CD4-positive, alpha-beta T cell treated with Interleukin-17A for 1 hour (primary cell): Measurements from ENCODE around the gene KLHL7.
"Not testable (repeated sequence)": the region's sequence is repeated elsewhere in the genome, so short reads cannot be mapped to it uniquely, and the experiment has no call there.

Experiments used
- DNase-seq: peaks from one replicate; pipeline ENCODE4 v3.0.0-alpha.2; 2020

The KLHL7 gene

GRCh38 chr7:23109470-23109869 is 3.9 kb downstream of the KLHL7 start:
- DNase-seq = no peak

GRCh38 chr7:23114896-23115295 is 9.3 kb downstream of the KLHL7 start:
- DNase-seq = no peak

DNA sequence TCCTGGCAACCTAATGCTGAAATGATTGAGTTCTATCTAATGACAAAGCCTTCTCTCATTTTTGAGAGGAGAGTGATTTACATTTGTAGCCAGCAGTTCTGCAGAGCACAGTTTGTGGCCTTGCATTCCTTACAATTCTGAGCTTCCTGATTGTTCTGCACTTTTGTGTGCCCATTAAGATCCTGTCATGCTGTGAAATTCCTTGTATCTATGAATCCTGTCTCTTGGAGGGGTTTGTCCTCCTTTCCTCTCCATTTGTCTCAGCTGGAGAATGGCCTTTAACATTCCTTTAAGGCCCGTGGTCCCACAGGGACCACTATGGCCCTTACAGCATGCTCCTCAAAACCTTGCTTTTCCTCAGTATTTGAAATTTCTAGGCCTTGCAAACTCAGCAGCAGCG is 10.4 kb downstream of the KLHL7 start:
- no peak for DNase-seq

DNA sequence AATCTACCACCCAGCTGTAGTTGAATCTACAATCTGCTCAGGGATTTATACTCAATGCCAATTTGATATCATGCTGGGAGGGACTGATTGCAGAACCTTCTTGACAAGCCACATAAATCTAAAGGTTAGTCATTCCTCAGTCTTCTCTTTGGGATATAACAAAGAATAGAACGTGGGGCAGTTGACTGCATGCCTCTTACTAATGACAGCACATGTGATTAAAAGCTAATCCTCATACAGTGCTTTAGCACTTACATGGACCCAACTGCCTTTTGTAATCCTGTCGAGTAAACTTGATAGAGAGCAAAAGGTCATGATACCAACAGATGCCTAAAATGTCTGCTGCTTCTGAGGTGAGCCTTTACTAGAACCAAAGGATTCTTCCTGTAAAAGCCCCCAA is 12.3 kb downstream of the KLHL7 start:
- no peak for DNase-seq

GRCh38 chr7:23120106-23120505 is 14.5 kb downstream of the KLHL7 start:
- DNase-seq = no peak

DNA sequence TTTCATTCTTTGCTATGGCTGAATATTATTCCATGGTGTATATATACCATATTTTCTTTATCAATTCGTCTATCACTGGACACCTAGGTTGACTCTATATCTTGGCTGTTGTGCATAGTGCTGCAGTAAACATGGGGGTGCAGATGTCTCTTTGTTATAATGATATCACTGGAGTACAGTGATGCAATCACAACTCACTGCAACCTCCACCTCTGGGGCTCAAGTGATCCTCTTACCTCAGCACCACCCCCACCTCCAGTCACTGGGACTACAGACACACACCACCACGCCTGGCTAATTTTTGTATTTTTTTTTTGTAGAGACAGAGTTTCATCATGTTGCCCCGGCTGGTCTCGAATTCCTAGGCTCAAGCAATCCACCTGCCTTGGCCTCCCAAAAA is 15.6 kb downstream of the KLHL7 start:
- DNase-seq = no peak

GRCh38 chr7:23123007-23123406 is 17.4 kb downstream of the KLHL7 start:
- DNase-seq = no peak

DNA sequence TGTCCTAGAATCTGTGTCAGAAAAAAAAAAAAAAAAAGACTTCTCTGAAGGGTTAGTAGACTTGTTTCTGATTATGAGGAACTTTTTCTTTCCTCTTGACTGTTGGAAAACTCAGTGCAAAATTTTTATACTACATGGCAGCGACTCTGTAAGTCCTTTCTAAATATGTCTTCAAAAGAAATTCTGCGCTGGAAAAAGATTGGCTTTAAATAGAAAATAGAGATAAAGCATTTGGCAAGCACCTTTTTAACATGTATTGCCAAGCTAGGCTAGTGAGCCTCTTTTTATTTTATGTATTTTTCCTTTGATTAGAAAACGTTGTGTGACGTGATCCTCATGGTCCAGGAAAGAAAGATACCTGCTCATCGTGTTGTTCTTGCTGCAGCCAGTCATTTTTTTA is 17.9 kb downstream of the KLHL7 start:
- no peak for DNase-seq

DNA sequence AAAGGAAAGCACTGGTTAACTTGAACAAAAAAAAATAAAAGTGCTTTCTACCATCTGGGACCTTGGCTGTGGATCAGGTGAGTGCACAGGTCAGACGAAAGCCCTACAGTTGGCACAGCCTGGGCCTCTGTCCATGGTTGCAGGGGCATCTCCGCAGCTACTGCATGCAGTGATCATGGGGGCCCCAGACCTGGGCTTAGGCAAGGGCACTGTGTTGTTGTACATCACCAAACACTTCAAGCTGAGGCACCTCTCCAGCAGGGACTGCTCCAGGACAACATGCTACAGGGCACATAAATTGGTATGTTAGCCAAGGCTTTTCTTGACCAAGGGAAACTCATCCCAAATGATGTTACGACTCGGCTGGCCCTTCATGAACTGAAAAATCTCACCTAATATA is 23.5 kb downstream of the KLHL7 start:
- no peak for DNase-seq

DNA sequence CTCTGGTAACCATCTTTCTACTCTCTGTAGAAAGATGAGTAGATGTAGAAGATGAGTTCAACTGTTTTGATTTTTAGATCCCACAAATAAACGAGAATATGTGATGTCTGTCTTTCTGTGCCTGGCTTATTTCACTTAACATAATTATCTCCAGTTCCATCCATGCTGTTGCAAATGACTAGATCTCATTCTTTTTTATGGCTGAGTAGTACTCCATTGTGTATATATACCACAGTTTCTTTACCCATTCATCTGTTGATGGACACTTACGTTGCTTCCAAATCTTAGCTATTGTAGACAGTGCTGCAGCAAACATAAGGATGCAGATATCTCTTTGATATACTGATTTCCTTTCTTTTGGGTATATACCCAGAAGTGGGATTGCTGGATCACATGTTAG is 26.2 kb downstream of the KLHL7 start:
- not testable (repeated sequence) for DNase-seq

DNA sequence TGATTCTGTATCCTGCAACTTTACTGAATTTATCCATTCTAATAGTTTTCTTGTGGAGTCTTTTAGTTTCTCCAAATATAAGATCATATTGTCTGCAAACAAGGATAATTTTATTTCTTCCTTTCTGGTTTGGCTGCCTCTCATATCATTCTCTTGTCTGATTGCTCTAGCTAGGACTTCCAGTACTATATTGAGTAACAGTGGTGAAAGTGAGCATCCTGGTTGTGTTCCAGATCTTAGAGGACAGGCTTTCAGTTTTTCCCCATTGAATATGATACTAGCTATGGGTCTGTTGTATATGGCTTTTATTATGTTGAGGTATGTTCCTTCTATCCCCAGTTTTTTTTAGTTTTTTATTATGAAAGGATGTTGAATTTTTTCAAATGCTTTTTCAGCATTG is 28.2 kb downstream of the KLHL7 start:
- DNase-seq = no peak

- DNase-seq = no peak
Observed at GRCh38 chr7:23135755-23136154, 30.2 kb downstream of the KLHL7 start.

- DNase-seq = no peak
Observed at GRCh38 chr7:23136216-23136615, 30.6 kb downstream of the KLHL7 start.

- DNase-seq = no peak
Observed at GRCh38 chr7:23157679-23158078, 52.1 kb downstream of the KLHL7 start.

DNA sequence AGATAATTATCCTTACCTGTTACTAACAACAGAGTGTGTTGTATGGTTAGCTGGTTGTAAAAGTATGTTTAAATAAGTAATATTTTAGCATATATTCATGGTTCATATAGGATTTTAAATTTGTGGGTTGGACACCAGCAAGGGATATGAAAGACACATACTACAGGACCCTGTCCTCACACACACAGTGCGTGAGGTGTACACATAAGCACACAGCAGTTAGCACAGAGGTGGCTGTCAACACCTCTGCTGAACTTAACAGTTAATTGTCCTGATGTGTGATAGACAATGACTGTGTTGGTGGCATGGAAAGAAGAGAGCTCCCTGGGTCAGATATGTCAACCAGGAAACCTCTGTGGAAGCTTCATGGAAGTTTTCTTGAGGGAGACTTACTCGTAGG is 53.0 kb downstream of the KLHL7 start:
- DNase-seq = no peak

DNA sequence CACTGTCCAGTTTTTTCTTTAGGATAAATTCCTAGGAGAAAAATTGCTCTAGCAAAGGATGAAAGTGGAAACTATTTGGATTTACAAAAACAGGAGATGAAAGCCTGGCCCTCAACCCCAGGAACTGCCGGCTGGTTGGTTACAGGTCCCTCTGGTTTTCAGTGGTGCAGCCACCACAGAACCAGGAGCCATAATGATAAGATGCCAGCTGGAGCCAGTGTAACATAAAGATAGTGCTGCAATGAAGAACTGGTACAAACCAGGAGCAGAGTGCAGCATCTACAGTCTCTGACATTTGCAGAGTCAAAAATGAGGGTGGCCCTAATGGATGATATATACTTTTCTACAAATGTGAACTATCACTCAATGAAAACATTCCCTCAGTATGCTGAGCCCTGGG is 55.9 kb downstream of the KLHL7 start:
- no peak for DNase-seq

DNA sequence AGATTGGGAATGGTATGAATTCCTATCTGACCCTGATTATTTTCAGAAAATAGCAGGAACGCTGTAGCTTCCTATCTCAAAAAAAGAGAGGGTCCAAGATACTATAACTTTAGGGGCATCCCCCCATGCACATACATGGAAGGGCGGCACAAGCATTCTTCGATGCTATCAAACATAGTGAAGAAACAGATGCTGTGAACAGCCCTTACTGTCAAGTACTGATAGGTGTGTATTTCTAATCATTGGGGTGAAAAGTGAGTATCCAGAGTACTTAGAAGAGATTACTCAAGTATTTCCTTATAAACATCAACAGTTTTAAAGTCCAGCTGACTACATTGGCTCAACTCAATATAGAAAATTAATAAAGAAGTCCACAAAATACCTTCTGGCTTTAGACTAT is 59.3 kb downstream of the KLHL7 start:
- DNase-seq = no peak

DNA sequence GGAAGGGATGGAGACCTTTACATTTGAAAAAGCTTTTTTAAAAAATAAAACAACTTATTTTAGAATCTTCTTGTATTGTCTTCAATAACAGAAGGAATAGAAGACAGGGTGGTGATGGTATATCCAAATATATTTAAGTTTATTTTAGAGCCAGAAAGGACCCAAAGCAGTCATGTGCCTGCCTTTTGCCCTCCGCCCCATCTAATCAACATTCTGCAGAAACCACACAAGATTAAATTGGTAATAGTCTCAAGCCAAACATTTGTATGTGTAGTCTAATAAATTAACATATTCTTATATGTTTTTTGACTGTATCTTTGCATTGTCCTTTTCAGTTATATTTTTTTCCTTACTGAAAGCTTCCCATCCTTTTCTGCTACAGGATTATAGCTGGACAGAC is 59.7 kb downstream of the KLHL7 start:
- DNase-seq = no peak

GRCh38 chr7:23167691-23168090 is 62.1 kb downstream of the KLHL7 start:
- no peak for DNase-seq

- no peak for DNase-seq
Observed at GRCh38 chr7:23168111-23168885, 62.7 kb downstream of the KLHL7 start.

DNA sequence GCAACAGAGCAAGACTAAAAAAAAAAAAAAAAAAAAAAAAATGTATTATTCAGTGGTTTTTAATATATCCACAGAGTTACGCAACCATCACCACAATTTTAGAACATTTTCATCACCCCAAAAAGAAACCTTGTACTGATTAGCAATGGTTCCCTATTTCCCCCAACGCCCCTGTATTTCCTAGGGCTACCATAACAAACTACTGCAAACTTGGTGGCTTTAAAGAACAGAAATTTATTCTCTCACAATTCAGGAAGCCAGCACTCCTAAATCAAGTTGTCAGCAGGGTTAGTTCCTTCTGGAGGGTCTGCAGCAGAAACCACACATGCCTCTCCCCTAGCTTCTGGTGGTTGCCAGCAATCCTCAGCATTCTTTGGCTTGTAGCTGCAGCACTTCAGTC is 70.4 kb downstream of the KLHL7 start:
- no peak for DNase-seq

DNA sequence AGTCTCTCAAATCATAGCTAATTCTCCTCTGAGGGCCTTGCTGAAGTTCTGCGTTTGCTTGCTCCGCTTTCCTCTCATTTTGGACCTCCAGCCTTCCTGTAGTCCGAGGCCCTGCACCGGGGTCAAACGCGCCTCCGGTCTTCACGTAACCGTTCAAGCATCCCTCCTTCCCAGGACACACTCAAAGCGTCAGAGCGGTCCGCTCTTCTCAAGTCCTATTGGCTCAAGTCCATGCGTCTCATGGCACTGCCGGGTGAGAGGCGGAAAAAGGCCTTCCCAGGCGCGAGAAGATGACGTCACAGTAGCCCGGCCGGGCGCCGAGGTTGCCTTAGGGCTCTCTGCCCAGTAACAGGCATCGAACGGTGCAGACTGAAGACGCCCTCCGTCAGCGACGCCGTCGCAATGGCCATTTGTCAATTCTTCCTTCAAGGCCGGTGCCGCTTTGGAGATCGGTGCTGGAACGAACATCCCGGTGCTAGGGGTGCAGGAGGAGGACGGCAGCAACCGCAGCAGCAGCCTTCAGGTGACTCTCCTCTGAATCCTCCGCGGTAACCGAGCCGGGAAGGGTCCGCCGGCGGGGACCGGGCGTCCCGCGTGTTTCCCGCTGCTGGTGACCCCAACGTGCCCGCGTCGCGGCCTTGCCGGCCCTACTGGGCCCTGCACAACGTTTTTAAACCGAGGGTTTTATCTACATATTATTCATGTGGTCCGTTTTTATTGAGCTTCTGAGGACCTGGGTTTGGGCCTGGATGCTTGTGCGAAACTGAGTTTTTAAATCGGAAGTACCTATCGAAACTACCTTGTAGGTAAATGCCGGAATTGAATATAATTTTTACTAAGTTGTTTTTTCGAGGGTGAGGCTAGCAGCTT is 76.3 kb downstream of the KLHL7 start, which contains the start of gene NUP42:
NUP42 (plus strand) TSS at position 365 of the 870 bp plus-strand sequence; CDS start at position 403, 38 bp downstream.
- DNase-seq = peak; percentile 96

DNA sequence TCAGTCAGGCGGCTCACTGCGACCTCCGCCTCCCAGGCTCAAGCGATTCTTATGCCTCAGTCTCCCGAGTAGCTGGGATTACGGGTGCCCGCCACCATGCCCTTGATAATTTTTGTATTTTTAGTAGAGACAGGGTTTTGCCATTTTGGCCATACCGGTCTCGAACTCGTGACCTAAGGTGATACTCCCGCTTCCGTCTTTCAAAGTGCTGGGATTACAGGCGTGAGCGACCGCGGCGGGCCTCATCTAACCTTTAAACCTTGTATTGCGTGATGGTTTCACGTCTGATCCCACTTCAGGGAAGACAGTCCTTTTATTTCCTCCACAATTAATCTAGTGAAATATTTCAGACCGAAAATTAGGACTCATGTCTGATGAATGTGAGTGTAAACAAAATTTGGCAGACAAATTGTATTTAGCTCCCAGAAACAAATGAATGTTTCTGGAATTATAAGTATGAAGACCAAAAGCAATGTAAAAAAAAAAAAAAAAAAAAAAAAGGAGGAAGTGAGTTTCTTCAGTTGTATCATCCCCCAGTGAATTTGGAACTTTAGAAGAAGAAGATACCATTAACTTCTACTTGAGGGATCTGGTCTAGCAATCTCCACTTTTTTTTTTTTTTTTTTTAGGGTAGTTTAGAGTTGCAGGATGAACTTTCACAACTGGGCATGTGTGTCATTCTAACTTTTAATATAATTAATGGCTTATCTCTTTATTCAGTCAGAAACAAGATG is 77.9 kb downstream of the KLHL7 start:
- no peak for DNase-seq

DNA sequence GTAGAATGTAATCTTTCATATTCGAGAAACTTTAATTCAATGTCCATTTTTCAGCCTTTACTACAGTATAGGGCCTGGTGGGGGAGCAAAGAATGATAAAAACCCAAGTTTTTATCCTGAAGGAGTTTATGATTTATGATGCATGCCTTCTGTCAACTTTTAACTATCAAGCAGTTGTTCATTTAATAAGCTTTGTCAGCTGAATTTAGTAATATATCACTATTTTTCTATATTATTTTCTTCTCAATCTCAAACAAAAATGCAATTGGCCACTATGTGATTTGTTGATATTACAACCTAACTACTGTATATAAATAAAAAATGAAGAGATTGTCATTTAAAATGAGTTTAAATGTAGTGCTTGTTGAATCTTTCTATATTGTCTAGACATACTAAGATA is 78.7 kb downstream of the KLHL7 start:
- DNase-seq = no peak
